Measurements from ENCODE around the gene AKT2.

DNA sequence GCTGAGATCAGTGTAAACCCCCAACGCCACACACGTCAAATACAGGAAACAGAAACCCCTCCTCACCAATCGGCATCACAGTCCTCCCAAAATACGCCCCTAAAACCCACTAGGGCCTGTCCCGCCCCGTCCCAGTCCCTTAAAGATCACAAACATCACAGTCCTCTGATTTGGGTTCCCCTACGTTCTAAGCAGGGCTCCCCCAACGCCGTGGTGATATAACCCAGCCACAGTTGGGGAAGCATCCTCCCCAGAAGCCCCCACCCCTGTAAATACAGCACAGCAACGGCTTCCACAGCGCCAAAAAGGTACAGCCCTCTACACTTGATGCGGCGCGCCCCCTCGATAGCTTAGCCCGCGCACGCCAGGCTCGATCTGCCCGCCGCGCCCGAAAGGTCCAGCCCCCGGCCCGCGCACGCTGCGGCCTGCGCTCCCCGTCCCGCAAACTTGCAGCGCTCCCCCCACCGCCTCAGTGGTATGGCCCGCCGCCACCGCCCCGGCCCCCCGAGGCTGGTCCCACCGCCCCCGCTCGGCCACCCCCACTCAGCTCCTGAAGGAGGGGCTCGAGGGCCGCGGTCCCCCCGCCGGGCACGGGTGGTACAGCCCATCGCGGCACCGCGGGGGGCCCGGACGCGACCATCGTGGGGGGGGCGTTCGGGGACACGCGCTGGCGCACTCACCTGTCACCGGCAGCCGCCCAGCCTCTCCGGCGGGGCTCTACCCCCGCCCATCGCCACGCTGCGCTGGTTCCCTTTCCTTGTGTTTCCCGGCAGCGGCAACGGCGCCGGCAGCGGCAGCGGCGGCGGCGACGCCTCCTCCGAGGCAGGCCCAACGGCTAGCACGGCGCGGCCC lies at the start of gene AKT2:
- no peak for TF ChIP-seq SMAD1 (IDR thresholded peaks at IDR 0.05; ENCODE audit: low read depth, partially characterized antibody)
- TF ChIP-seq, protein P1, sequence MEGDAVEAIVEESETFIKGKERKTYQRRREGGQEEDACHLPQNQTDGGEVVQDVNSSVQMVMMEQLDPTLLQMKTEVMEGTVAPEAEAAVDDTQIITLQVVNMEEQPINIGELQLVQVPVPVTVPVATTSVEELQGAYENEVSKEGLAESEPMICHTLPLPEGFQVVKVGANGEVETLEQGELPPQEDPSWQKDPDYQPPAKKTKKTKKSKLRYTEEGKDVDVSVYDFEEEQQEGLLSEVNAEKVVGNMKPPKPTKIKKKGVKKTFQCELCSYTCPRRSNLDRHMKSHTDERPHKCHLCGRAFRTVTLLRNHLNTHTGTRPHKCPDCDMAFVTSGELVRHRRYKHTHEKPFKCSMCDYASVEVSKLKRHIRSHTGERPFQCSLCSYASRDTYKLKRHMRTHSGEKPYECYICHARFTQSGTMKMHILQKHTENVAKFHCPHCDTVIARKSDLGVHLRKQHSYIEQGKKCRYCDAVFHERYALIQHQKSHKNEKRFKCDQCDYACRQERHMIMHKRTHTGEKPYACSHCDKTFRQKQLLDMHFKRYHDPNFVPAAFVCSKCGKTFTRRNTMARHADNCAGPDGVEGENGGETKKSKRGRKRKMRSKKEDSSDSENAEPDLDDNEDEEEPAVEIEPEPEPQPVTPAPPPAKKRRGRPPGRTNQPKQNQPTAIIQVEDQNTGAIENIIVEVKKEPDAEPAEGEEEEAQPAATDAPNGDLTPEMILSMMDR (IDR thresholded peaks at IDR 0.05 in 2 of 3, conservative IDR thresholded peaks at IDR 0.05 in 1 of 3; ENCODE audit: control insufficient read depth in 2 of 3, extremely low read depth in 1 of 3, insufficient read depth in 1 of 3, low read depth in 3 of 3, low read length in 3 of 3) = no peak
- TF ChIP-seq, protein P2, sequence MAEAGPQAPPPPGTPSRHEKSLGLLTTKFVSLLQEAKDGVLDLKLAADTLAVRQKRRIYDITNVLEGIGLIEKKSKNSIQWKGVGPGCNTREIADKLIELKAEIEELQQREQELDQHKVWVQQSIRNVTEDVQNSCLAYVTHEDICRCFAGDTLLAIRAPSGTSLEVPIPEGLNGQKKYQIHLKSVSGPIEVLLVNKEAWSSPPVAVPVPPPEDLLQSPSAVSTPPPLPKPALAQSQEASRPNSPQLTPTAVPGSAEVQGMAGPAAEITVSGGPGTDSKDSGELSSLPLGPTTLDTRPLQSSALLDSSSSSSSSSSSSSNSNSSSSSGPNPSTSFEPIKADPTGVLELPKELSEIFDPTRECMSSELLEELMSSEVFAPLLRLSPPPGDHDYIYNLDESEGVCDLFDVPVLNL (IDR thresholded peaks at IDR 0.05; ENCODE audit: low read depth, low read length) = no peak
- TF ChIP-seq NR2F1 (conservative IDR thresholded peaks at IDR 0.05) = 0 out of 2 replicates have a peak, but pooled peaks have one; percentile 43
- TF ChIP-seq POLR2A (IDR thresholded peaks at IDR 0.05; ENCODE audit: low read depth, low read length) = peak; percentile 79
- no peak for TF ChIP-seq GABPA (IDR thresholded peaks at IDR 0.05; ENCODE audit: low read depth)
- no peak for TF ChIP-seq RAD21 (IDR thresholded peaks at IDR 0.05; ENCODE audit: insufficient read depth, low read depth, low read length)

All from GM12878 (cell line).